NCI-H2081 treated with DMSO at 0.1 percent for 48 hours (cell line): Measurements from ENCODE around the gene IGIP.
"Not testable (repeated sequence)": the region's sequence is repeated elsewhere in the genome, so short reads cannot be mapped to it uniquely, and the experiment has no call there.

ENCODE experiments used
- DNase-seq: peaks from one replicate; lab custom pipeline; 2025; lab: John Stamatoyannopoulos, UW

The IGIP gene

DNA sequence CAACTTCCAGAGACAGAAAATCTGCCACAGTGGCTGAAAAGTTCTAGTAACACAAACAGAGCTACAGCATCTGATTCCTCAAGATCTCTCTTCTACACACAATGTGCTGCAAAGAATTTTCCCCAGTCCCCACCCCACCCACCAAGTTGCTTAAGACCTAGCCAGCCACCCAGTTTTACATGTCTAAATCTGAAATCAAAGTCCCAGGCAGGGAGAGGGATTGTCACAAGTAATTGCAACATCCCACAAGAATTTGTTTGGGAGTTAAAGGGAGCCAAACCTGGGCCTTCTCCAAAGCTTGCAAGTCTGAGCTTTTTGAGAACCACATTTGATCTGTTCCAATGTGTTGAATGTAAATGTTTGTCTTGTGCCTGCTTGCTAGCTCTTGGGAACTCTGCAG, 15.5 kb downstream of the IGIP start:
- DNase-seq = no peak

DNA sequence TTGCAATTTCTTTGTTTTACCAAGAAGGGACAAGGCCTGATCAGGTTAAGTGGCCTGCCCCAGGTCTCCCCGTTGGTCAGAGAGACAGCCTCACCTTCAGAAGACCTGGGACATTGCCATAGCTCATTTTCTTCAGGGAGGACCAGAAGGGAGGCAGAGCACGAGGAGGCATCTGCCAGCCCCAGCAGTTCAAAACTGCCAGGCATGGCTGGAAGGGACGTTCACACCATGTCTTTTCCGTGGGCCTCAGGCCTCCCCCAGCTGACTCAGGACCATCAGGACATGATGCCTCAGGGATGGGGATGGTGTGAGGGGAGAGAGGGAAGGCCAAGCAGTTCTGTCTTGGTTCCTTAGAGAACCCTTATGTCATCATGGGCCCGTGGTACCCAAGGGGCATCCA, 16.5 kb downstream of the IGIP start:
- no peak for DNase-seq

DNA sequence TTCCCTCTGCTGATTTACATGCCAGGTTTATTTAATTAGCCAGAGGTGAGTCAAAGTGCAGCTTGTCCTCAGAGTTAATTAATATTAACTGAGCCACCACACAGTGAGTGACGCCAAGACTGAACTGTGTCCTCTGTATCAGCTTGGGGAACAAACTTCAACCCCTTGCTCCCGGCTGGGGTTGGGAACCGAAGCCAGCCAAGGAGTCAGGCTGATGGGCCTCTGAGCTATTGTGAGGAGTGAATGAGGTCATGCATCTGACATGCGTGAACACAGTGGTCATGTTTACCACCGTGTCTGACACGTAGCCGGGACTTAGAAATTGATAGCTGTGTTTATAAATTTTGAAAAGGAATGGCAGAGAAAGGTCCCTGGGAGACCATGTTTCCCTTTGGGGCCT, 17.1 kb downstream of the IGIP start:
- no peak for DNase-seq

DNA sequence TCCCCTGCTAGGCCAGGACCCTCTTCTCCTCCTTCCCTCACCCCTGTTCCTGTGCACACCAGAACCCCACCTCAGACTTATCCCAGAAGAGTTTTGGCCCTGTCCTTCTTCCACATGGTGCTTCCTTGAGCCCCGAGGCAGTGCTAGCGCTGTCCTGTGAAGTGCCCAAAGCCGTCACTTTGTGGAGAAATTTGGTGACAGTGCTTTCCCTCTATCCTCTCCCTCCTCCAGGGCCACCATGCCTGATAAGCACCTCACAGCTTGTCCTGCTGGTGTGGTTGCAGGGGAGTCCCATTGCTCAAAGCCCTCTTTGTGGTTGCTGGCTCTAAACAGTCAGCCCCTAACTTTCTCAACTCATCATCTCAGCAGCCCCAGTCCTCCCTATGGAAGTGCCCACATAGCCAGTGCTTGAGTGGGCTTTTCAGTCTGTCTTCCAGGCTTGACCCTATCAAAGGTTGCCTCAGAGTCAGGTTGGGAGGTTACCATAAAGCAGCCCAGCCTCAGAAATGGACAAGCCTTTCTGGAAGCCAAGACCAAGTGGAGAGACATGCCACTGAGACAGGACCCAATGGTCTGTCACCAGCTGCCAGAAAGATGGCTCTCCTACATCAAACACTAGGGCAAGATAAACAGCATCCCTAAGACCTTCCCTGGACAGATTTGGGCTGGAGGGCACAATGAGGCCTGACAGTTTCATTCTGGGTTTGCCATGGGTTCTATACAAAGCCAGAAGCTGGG, 18.0 kb downstream of the IGIP start:
- no peak for DNase-seq

DNA sequence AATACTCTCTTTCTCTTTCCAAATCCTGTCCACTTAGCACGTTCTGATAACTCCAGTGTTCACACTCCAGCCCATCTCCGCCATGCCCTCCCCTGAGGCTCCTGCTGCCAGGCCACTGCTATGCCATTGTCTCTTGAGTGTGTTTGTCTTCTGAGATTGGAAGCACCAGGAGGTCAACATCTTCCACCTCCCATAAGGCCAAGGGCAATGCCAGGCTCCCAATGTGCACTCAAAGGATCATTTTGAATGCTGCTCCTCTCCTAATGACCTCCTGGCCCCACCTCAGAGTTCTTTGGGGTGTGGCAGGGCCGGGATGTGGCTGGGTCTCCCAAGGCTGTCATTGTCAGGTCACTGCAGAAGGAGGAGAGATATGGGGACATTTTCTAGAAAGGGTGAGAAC, 19.5 kb downstream of the IGIP start:
- DNase-seq = no peak

DNA sequence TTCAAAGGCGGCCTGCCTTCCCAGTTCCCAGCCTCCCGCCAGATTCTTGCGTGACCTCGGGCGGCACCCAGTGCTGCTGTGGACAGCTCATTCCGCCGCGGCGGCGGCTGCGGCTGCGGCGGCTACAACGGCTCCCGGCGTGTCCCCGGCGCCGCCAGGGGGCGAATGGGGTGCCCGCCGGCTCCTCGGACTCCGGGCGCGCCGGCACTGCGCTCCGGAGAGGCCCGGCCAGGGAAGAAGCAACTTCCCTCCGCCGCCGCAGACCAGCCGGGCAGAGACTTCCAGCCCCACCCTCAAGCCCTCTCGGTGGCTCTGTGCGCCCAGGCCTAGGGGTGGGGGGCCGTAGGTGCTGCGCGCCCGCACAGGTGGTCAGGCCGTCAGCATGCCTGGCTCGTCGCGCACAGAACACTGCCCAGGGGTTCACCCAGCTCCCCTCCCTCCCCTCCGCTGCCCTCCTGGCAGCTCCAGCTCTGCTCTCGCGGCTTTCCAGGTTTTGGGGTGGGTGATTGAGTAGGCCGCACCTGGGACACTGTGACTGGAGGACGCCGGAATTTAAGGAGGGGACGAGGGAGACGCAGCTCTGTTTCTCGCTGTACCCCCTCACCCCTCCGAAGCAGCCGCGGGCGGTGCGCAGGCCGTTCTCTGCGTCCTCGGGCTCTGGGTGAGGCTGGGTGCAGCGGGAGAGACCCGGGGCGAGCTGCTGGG, 20.2 kb downstream of the IGIP start:
- no peak for DNase-seq

DNA sequence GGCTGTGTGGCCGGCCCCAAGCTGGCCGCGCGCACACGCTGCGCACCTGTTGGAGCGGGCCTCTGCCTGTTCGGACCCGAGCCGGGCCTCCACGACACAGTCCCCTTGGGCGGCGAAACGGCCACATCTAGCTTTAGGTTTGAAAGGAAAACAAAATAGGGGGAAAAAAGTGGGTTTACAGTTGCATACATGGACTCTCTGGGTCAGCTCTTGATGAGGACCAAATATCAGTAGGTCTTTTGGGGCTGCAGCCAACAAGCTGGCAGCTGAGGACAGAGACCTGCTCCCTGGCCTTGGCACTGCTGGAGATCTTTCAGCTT, 20.7 kb downstream of the IGIP start:
- no peak for DNase-seq

DNA sequence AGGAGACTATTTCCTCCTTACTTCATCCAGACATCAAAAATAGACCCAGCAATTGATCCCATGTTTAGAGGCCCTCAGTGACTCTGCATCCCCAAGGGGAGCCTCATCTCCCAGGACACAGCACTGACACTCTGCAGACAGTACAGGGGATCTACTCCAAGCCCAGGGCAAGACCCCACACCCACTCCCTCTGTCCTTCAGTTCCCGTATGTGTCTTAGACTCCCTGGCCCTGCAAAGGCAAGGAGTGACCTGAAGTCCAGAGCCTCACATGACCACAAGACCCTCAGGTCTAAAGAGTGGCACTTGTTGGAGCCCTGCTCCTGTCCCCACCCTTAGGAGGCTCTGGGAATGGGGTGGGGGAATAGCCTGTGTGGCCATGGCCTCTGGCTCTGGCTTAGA, 21.7 kb downstream of the IGIP start:
- DNase-seq = no peak

DNA sequence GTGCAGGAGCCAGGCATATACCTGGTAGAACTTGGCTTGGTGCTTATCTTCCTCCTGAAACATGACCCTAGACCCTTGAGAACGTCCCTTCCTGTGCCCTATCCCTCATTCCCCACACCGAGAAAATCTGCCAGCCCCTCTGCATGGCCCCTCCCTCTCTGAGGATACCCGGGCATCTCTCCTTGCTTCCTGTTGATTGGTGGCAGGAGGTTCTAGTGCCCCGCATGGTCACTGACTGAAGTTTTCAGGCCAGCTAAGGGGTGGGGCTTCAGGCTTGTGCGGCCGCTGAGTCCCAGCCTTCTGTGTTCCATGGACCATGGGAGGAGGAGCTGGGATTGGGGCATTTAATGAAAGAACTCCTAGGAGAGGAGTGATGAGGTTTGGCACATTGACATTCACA, 22.8 kb downstream of the IGIP start:
- DNase-seq = no peak

DNA sequence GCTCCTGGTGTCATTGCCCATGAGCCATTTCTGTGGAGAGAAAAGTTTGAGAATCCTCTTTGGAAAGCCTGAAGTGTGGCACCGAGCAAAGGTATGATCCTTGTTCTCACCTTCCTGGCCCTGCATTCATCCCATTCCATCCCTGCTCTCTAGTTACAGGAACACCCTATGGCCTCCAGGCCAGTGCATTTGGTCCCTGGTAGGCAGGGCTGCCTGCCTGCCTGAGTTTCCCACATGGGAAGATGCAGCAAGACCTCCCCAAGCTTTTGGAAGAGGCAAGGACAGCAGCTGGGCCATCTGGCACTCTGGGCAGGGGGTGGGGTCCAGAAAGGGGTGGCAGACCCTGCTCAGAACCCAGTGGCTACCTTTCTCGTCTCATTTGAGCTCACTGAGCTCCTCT, 24.5 kb downstream of the IGIP start:
- no peak for DNase-seq

DNA sequence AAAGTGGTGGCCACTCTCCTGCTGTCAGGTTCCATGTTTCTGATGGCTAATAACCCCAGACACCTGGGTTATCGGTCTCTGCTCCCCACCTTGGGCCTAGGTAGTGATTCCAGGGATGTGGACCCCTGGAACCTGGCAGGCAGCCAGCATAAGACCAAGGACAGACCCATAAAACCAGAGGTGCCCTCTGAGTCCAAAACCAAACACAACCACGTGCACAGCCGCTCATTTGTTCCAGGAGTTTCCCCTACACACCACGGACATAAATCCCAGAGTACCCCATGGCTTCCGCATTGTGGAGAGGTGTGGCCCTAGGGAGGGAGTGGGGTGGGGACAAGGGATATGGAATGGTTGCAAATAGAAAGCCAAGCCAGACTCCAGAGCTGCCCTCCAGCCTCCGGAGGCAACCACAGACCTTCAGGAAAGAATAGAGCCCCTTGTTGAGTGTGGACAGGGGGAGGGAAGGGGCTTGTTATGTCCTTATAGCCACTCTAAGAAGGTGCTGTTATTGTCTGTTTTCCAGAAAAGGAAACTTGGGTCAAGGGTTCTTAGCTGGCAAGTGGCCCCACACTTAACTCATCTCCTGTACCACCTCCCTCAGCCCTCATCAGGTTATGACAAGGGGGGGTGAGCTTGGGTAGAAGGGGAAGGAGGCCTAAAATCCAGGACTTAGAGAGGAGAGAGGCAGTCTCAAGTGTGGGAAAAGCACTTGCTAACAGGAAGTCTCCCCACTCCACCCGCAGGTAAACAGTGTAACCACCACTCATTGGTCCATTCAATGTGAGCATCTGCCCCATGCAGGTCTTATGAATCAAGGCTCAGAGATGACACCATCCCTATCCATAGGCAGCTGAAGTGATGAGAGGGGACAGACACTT, 25.6 kb downstream of the IGIP start:
- DNase-seq = no peak

DNA sequence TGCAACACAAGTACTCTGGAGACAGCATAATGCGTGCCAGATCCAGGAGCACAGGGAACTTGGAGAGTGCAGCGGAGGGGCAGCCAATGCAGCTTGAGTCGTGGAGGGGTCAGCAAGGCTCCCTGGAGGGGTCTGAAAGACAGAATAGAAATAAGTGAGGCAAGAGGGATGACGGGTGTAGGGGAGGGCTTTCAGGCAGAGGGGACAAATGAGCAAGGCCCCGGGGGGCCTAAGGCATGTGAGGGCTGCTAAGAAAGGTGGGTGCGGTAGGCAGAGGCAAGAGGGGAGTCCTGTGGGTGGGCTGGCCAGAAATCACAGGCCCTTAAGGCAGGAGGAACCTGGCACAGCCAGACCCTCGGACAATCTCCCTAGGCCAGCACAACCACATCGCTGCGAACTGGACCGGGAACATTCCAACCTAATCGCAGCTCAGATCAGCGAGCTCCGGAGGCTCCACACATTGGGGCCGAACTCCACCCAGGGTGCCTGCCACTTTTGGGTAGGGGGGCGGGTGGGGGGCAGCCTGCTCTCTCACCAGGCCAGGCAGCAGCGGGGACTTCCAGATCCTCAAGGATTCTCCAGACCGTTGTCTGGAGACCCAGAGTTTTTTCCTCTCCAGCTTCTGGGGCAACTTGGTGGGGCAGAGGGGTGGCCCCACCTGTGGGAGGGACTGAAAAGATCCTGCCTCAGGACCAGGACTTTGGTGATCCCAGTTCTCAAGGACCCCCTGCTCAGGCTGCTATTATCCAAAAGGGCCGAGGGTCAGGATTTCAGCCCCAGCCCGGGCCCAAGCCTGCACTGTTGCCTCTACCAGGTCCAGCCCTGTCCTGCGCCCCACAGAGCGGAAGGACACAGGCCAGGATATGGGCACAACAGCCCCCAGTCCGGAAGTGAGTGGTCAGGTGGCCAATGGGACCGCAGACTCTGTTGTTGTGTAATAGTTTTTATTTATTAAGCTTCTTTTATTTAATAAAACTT, 26.6 kb downstream of the IGIP start:
- DNase-seq = no peak

DNA sequence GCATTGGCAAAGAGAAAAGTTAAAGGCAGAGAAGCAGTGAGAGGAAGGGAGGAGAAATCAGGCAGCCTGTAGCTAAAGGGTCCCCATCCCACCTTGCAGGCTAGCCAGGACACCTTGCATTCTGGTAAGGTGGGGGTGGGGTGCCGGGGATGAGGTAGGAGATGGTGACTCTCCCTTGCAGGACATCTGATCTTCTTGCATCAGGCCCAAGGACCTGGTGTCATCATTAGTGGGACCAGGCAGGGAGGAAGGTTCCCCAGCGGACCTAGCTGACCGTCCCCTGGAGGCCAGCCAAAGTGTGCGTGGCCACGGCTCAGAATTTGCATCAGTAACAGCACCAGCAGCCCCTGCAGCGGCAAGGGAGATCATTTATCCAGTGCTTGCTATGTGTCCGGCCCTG, 27.5 kb downstream of the IGIP start:
- DNase-seq = no peak

DNA sequence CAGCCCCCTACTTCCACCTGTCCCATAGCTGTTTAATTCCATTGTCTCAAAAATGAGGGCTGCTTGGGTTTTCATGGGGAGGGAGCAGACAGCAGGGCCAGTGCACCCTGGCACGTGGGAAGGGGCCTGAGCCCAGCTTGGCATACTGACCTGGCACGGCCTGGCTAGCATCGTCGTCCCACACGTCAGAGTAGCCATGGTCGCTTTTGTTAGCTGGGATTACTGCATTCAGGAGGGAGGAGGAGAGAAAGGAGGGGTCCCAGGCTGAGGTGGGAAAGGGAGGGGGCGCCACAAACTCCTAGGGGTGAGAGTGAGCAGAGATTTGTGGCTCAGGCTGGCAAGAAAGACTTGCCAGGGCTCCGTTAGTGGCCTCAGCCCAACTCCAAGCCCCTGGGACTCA, 28.2 kb downstream of the IGIP start:
- no peak for DNase-seq

DNA sequence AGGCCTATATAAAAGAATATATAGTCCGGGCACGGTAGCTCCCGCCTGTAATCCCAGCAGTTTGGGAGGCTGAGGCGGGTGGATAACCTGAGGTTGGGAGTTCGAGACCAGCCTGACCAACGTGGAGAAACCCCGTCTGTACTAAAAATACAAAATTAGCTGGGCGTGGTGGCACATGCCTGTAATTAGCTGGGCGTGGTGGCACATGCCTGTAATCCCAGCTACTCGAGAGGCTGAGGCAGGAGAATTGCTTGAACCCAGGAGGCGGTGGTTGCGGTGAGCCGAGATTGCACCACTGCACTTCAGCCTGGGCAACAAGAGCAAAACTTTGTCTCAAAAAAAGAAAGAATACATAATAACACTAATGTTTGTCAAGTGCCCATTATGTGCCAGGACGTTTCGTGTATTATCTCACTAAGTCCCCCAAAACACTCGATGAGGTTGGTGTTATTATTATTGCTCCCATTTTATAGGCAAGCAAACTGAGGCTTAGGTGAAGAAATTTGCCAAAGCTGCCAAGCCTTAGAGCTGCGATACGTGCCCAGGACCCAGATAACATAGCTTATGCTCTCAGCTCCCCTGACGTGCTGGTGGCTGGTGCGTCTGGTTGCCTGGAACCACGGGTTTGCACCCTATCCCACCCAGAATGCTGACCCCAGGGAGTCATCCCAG, 29.1 kb downstream of the IGIP start:
- not testable (repeated sequence) for DNase-seq

DNA sequence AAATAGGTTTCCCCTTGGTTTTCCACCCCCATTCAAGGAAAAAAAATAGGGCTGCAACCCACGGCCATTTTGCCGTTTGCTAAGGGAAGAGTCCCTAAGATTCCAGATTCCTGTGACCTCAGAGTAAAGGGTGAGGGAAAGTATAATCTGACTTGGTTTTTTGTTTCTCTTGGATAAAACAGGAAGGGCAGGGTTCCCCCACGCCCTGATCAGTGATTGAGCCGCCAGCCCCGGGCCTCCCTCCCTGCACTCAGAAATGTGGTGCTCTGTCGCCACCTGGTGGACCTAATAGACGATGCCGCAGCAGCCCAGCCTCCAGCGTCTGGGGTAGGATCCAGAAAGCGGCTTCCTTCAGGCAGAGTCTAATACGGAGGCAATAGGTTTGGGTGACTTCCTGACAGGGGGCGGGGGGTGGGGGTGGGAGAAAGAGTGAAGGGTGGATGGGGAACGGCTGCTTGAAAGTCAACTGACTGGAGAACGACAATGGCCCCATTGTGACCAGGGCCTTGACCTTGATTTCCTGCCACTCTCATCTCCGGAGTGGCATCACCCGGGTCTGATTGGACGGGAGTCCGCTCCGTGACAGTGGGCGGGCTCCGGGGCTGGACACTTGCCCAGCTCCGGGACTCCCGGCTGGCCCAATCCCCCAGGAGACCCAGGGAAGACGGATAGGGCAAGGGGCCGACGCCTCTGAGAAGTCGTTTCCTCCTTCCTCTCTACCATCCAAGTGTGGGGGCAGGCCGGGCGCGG, 31.5 kb downstream of the IGIP start:
- DNase-seq = peak; percentile 15

DNA sequence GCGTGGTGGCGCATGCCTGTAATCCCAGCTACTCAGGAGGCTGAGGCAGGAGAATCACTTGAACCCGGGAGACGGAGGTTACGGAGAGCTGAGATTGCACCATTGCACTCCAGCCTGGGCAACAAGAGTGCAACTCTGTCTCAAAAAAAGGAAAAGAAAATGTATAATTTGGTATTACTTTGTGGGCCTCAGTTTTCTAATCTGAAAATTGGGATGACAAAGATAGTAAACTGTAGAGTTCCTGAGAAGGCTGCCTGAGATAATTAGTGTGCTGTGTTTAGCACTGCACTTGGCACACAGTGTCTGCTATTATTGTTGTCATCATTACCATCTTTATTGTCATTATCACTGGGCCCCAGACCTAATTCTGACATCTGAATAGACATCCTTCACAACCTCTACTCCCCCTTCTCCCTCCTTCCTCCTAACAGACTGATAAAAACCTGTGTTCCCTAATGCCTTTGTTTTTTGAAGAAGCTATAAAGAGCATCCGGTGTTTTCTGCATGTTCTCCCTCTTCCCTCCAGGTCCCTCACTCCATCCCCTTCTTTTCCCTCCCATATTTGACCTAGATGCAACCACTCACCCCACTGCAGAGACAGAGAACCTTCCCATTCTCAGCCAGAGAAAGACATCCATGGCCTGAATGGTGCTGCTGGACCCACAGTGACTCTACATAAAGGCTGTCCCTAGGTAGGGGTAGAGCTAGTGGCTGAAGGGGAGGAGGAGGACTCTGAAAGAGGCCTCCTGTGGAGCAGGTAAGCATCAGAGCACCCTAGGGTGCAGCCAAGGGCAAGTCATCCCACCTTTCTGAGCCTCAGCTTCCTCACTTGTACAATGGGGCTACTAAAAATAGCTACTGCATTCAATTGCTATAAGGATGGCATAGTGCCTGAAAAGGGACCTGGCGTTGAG, 33.5 kb downstream of the IGIP start:
- DNase-seq = no peak

DNA sequence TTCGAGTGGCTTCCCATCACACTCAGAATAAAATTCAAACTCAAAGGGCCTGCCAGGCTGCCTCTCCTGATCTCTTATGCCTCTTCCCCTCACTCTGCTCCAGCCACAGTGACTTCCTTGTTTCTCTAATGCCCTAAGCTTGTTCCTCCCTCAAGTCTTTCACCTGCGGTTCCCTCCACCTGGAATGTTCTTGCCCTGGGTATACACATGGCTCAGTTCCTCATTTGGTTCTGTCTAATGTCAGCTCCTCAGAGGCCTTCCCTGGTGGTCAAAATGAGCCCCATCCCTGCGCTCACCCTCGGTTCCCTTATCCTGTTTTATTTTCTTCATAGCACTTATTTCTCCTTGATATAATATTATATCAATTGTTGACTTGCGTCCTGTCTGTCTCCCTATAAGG, 36.5 kb downstream of the IGIP start:
- no peak for DNase-seq

DNA sequence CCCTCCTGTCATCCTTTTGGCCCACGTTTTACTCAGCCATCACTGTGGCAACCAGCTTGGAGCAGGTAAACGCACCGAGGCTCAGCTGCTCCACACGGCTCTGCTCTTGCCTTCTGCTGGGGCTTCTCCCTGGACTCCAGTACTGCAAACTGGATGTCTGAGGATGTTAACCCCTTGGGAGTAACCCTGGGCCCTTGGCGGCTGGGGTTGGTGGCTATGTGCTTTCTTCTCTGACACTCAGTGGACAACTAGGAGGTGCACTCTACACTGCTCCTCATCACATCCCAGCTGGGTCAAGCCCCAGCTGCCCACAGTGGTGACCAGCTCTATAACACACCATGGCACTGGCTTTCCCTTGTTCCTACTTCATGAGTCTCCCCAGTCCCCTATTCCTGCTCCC, 37.0 kb downstream of the IGIP start:
- DNase-seq = no peak
